Small intestine (tissue), 7 donors: ENCODE data around the gene KCNIP1. TPM values are rescaled to one million over a fixed set of nuclear protein-coding genes. Genes with fewer than 3 reads are reported as not detected.

Source experiments
- DNase-seq, 2 donors: peaks; one replicate each; pipeline versions ENCODE4 v3.0.0 to v3.0.0-alpha.2; 2013
- FAIRE-seq: peaks from 2 replicates; lab custom pipeline; 2012; peaks lifted over from hg19 to GRCh38; lab: Jason Lieb, UNC
- H3K27ac ChIP-seq, 3 donors: one replicate each; pipeline ENCODE4 v1.5.1; 2013; ENCODE audit warnings: low read length in 2 of 3, mild to moderate bottlenecking in 2 of 3, control low read depth in 1 of 3, inconsistent platforms in 1 of 3, low read depth in 1 of 3, moderate library complexity in 1 of 3
- H3K27me3 ChIP-seq, 3 donors: one replicate each; pipeline ENCODE4 v1.6.1; 2013; ENCODE audit warnings: low read length in 3 of 3, inconsistent platforms in 1 of 3; ENCODE audit not compliant: control insufficient read depth in 3 of 3, insufficient read depth in 3 of 3
- H3K36me3 ChIP-seq, 3 donors: one replicate each; pipeline ENCODE4 v1.6.1; 2013; ENCODE audit warnings: low read length in 3 of 3, inconsistent platforms in 1 of 3, low read depth in 1 of 3, mild to moderate bottlenecking in 1 of 3, moderate library complexity in 1 of 3; ENCODE audit not compliant: control insufficient read depth in 3 of 3, insufficient read depth in 2 of 3
- H3K4me1 ChIP-seq, 3 donors: one replicate each; pipeline ENCODE4 v1.6.1; 2013; ENCODE audit warnings: low read length in 2 of 3, inconsistent platforms in 1 of 3, low read depth in 1 of 3, mild to moderate bottlenecking in 1 of 3, moderate library complexity in 1 of 3; ENCODE audit not compliant: control insufficient read depth in 3 of 3, insufficient read depth in 2 of 3
- H3K4me3 ChIP-seq, 3 donors: one replicate each; pipeline ENCODE4 v1.5.1; 2013; ENCODE audit warnings: low read length in 3 of 3, control low read depth in 1 of 3, inconsistent platforms in 1 of 3, low read depth in 1 of 3, mild to moderate bottlenecking in 1 of 3, moderate library complexity in 1 of 3
- H3K9me3 ChIP-seq, 2 donors: one replicate each; pipeline ENCODE4 v1.6.1; 2013; ENCODE audit warnings: low read depth in 1 of 2, low read length in 1 of 2; ENCODE audit not compliant: control insufficient read depth in 2 of 2, insufficient read depth in 1 of 2
- WGBS, 3 donors: extraction: QIAGEN DNeasy Blood & Tissue Kit; methylation state at CpG; one replicate each; pipeline ENCODE4 v1.1.7; 2013; 5-methylcytosine and 5-hydroxymethylcytosine counted together
- polyA plus RNA-seq, 4 donors: library from polyadenylated mRNA; stranded (reverse) in 3 of 4; unstranded in 1 of 4; fragments of 200-250 nt in 3 of 4; fragments of 120-200 nt in 1 of 4; gene quantifications; one replicate each; pipeline versions ENCODE4 v1.2.1 to v1.2.3, GENCODE V29; 2013
- donor health status: healthy with polysubstance abuse.
- donor health status: control.
- donor health status: control.
- donor health status: Bipolar disorder and iron deficiency.
- donor health status: healthy.

Gene KCNIP1
- polyA plus RNA-seq, 4 donors, result 0.21 to 1.0 TPM; not detected in 2

- Histone ChIP-seq H3K27me3 (peaks cover 0 to 1% (median 0%) of the 10 kb centered on the region in 3 donors), H3K9me3 (no peaks in the 10 kb centered on the region), H3K27ac (peak overlapping the region in 2 of 3 donors; percentile 79 to 81), H3K4me1 (peaks cover 9 to 28% (median 16%) of the 10 kb centered on the region in 3 donors), H3K4me3 (no peak overlapping the region), H3K36me3 (no peaks in the 10 kb centered on the region)
- DNase-seq, result peak in 1 of 2 donors; percentile 90
- no peak for FAIRE-seq
- WGBS, 3 donors, result 16 to 57% (median 45%) methylated on average over 7 of the region's 7 CpGs
Observed at GRCh38 chr5:170755679-170756456, 252.0 kb downstream of the KCNIP1 start.

DNA sequence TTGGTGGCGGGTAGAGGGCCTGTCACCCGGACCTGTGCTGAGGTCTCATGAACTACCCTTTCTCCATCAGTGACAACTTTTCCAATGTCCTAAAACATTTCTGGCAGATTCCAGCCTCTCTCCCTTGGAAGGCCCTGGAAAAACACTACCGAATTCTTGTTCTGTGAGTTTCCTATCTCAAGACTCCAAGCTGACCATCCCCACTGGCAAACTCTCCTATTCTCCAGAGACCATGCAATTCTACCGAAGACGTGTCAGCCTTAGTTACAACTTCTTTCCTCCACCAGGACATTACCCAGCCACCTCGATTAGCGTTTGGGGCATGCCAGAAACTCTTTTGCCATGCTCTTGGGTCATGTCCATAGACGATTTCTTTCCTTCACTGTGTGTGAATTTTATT lies 252.9 kb downstream of the KCNIP1 start:
- peaks cover 0 to 2% (median 0%) of the 10 kb centered on the region in 3 donors for H3K27me3 ChIP-seq
- peak overlapping the region; percentile 46 to 81 (median 79) for H3K27ac ChIP-seq
- no peak overlapping the region for H3K4me3 ChIP-seq
- DNase-seq (no peak), FAIRE-seq (no peak)
- H3K36me3 ChIP-seq, result no peaks in the 10 kb centered on the region
- WGBS, 3 donors, result 20 to 60% (median 34%) methylated on average over 8 of the region's 8 CpGs
- H3K9me3 ChIP-seq, result no peaks in the 10 kb centered on the region
- H3K4me1 ChIP-seq, result peaks cover 7 to 26% (median 16%) of the 10 kb centered on the region in 3 donors

DNA sequence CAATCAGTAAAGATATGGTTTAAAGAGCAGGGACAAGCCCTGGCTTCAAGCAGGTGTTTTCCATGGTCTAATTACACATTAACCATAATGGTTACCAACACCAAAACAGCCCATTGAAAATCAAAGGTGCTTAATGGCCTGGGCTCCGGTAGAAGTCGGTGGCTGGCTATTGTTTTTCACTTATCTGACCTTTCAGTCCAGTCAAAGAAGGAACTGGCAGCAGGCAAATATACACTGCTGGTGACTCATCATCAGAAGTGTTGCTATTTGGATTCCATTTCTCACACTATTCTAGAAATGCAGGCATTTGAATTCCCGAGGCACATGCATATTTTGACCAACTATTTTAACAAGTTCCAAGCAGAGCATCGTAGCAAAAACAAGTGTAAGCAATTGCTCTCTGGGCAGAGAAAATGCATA lies 253.4 kb downstream of the KCNIP1 start:
- H3K27me3 ChIP-seq, result peaks cover 0 to 2% (median 0%) of the 10 kb centered on the region in 3 donors
- DNase-seq, result peak; percentile 43 to 93
- peak; percentile 57 for FAIRE-seq
- H3K4me1 ChIP-seq, result peaks cover 5 to 21% (median 16%) of the 10 kb centered on the region in 3 donors
- H3K36me3 ChIP-seq, result no peaks in the 10 kb centered on the region
- H3K27ac ChIP-seq, result peak overlapping the region; percentile 46 to 81 (median 79)
- no peak overlapping the region for H3K4me3 ChIP-seq
- 8 to 30% (median 16%) methylated on average over 4 of the region's 4 CpGs for WGBS, 3 donors
- H3K9me3 ChIP-seq, result no peaks in the 10 kb centered on the region

- peak overlapping the region; percentile 34 to 84 (median 73) for H3K27ac ChIP-seq
- H3K4me3 ChIP-seq, result no peak overlapping the region
- H3K36me3 ChIP-seq, result no peaks in the 10 kb centered on the region
- no peak for FAIRE-seq
- WGBS, 3 donors, result 21 to 62% (median 40%) methylated on average over 2 of the region's 2 CpGs
- H3K4me1 ChIP-seq, result peaks cover 5 to 20% (median 16%) of the 10 kb centered on the region in 3 donors
- no peaks in the 10 kb centered on the region for H3K9me3 ChIP-seq
- H3K27me3 ChIP-seq, result peaks cover 0 to 2% (median 0%) of the 10 kb centered on the region in 3 donors
- DNase-seq, result no peak
Observed at GRCh38 chr5:170757669-170758068, 253.8 kb downstream of the KCNIP1 start.

GRCh38 chr5:170758481-170758880 lies 254.7 kb downstream of the KCNIP1 start:
- 17 to 67% (median 36%) methylated on average over 3 of the region's 3 CpGs for WGBS, 3 donors
- Histone ChIP-seq H3K36me3 (no peaks in the 10 kb centered on the region), H3K4me1 (peaks cover 5 to 20% (median 16%) of the 10 kb centered on the region in 3 donors), H3K4me3 (no peak overlapping the region), H3K27me3 (peaks cover 0 to 2% (median 0%) of the 10 kb centered on the region in 3 donors), H3K27ac (peak overlapping the region in 2 of 3 donors; percentile 73 to 84), H3K9me3 (no peaks in the 10 kb centered on the region)
- no peak for FAIRE-seq
- peak in 1 of 2 donors; percentile 90 for DNase-seq

DNA sequence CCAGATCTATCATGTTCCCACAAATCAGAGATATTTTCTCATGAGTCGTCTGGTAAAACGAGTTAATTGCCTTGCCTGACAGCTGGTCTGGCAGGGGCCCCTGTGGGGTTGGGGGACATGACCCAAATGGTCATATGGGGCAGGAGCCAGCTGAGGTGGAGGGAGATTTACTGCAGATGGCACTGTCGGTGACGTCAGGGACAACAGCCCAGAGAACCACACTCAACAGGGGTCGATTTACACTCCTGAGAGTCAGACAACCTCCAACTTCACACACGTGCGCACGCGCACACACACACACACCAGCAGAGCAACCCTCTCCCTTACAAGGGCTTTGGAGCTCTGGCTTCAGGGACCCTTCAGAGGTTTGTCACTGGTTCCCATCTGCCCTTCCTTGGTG lies 256.3 kb downstream of the KCNIP1 start:
- Histone ChIP-seq H3K4me1 (peaks cover 5 to 20% (median 16%) of the 10 kb centered on the region in 3 donors), H3K9me3 (no peaks in the 10 kb centered on the region), H3K27ac (no peak overlapping the region), H3K4me3 (no peak overlapping the region), H3K36me3 (no peaks in the 10 kb centered on the region), H3K27me3 (peaks cover 0 to 2% (median 0%) of the 10 kb centered on the region in 3 donors)
- no peak for FAIRE-seq
- DNase-seq, result no peak
- WGBS, 3 donors, result 64 to 74% (median 74%) methylated on average over 9 of the region's 9 CpGs

DNA sequence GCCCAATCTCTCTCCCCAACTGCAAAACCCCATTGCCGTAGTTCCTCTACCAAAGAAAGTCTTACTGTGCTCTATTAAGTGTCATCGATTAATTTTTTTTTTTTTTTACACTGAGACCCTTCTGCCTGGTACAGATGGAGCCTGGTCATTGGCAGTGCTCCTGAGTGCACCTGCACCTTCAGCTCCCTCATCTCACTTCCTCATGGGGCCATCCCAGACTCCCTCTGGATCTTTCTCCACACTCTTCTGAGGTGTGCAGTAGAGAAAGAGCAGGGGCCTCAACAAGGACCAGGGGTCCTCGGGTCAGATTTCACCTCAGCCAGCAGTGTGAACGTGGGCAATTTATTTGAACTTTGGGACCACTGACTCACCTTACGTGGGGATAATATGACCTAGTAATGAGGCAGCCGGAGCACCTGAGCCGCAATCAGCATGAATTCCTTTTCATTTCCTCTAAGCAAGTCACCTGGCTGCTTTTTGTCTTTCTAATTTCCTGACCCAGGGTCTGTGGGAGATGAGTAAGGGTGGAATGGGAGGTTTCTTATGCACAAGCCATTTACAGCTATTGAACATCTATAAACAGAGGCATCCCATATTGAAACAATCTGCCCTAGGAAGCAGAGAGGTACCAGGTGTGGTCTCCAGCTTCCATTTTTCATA lies 257.4 kb downstream of the KCNIP1 start:
- no peak for DNase-seq
- Histone ChIP-seq H3K36me3 (no peaks in the 10 kb centered on the region), H3K9me3 (no peaks in the 10 kb centered on the region), H3K27me3 (peaks cover 0 to 2% (median 0%) of the 10 kb centered on the region in 3 donors), H3K4me3 (no peak overlapping the region), H3K4me1 (peaks cover 5 to 20% (median 14%) of the 10 kb centered on the region in 3 donors), H3K27ac (no peak overlapping the region)
- no peak for FAIRE-seq
- 66 to 79% (median 79%) methylated on average over 7 of the region's 7 CpGs for WGBS, 3 donors

DNA sequence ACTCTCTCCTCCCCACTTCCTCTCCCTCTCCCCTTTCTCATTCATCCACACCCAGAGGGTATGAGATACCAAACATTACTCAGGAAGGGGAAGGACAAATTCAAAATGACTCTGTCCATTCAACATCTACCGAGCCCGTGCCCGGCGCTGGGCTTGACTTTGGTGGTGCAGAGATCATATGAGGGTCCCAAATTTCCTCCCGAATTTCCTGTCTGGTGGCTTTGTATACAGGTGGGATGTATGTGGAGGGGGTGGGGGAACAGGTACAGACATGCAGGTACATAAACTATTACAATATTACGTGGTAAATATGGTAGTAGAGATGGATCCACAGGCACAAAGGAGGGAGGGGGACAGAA lies 257.9 kb downstream of the KCNIP1 start:
- no peaks in the 10 kb centered on the region for H3K36me3 ChIP-seq

More for the DNA sequence above, 257.9 kb downstream of the KCNIP1 start:
- peaks cover 0 to 2% (median 0%) of the 10 kb centered on the region in 3 donors for H3K27me3 ChIP-seq
- H3K27ac ChIP-seq, result no peak overlapping the region
- peaks cover 5 to 18% (median 11%) of the 10 kb centered on the region in 3 donors for H3K4me1 ChIP-seq
- DNase-seq (no peak), FAIRE-seq (no peak)
- no peaks in the 10 kb centered on the region for H3K9me3 ChIP-seq
- 88 to 92% (median 89%) methylated on average over 6 of the region's 6 CpGs for WGBS, 3 donors
- H3K4me3 ChIP-seq, result no peak overlapping the region
